Brain microvascular endothelial cell (primary cell): ENCODE data around the gene IL4R.
A peak's percentile ranks its signal among the peaks of the same experiment; 100 is the strongest.

ENCODE experiments used
- DNase-seq: peaks from one replicate; pipeline ENCODE4 v3.0.0-alpha.2; 2020
- H3K27ac ChIP-seq: fragments of 250-450 bp; sonication (Bioruptor Pico); 2 replicates; pipeline ENCODE4 v1.5.1; 2020; ENCODE audit warnings: mild to moderate bottlenecking, moderate library complexity
- H3K27me3 ChIP-seq: fragments of 250-450 bp; sonication (Bioruptor Pico); replicated peaks from 2 replicates; pipeline ENCODE4 v1.5.1; 2020; ENCODE audit warnings: mild to moderate bottlenecking
- H3K36me3 ChIP-seq: fragments of 250-450 bp; sonication (Bioruptor Pico); replicated peaks from 2 replicates; pipeline ENCODE4 v1.5.1; 2020; ENCODE audit warnings: mild to moderate bottlenecking
- H3K4me3 ChIP-seq: 2 replicates; pipeline ENCODE4 v1.5.1; 2011; ENCODE audit warnings: low read depth, mild to moderate bottlenecking, control low read depth, low read length, moderate library complexity
- CTCF ChIP-seq: IDR thresholded peaks from 2 replicates; pipeline ENCODE4 v1.5.1; 2011; ENCODE audit warnings: low read depth, mild to moderate bottlenecking, moderate library complexity, low read length, control low read depth, inconsistent platforms; ENCODE audit errors: missing control alignments
- in situ Hi-C: cut with HindIII; loops from 2 replicates; pipeline ENCODE4 v1.10.0; 2017; ENCODE audit warnings: low sequenced_read_pairs, low pct_ligation_motif_present

IL4R gene

GRCh38 chr16:27318392-27319256 is 4.8 kb downstream of the IL4R start:
- Histone ChIP-seq H3K4me3 (no peak overlapping the region), H3K27me3 (no peaks in the 10 kb centered on the region), H3K36me3 (no peaks in the 10 kb centered on the region), H3K27ac (peak overlapping the region; percentile 51)
- in situ Hi-C loops = no loop called here
- DNase-seq = peak; percentile 56
- no peak for TF ChIP-seq CTCF

DNA sequence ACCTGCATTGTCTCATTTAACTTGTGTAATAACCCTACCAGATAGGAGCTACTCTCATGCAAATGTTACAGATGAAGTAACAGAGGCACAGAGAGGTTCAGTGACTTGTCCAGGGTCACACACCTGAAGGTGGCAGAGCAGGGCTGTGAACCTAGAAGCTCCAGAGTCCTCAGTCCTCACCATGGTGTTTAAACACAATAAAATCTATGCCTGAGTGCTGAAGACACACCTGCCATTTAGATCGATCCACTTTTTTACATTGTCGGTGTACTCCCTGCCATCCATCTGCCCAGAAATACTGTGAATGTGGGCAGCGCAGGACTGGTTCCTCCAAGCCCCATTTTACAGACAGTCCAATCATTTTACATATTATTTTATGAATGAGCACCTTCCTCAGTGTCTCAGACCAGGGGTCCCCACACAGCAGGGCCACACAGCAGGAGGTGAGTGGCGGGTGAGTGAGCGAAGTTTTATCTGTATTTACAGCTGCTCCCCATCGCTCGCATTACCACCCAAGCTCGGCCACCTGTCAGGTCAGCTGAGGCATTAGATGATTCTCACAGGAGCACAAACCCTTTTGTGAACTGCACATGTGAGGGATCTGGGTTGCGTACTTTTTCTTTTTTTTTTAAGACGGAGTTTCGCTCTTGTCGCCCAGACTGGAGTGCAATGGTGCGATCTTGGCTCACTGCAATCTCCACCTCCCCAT is 5.6 kb downstream of the IL4R start:
- H3K27ac ChIP-seq = no peak overlapping the region
- in situ Hi-C loops = no loop called here
- no peak for TF ChIP-seq CTCF
- DNase-seq = no peak
- H3K27me3 ChIP-seq = no peaks in the 10 kb centered on the region
- no peaks in the 10 kb centered on the region for H3K36me3 ChIP-seq
- H3K4me3 ChIP-seq = no peak overlapping the region

GRCh38 chr16:27320261-27321012 is 6.7 kb downstream of the IL4R start:
- H3K27me3 ChIP-seq = no peaks in the 10 kb centered on the region
- no peak for TF ChIP-seq CTCF
- H3K27ac ChIP-seq = peak overlapping the region; percentile 9
- DNase-seq = no peak
- H3K36me3 ChIP-seq = no peaks in the 10 kb centered on the region
- in situ Hi-C loops = no loop called here
- no peak overlapping the region for H3K4me3 ChIP-seq

GRCh38 chr16:27321013-27321915 is 7.5 kb downstream of the IL4R start:
- DNase-seq = no peak
- in situ Hi-C loops = no loop called here
- no peaks in the 10 kb centered on the region for H3K27me3 ChIP-seq
- no peak overlapping the region for H3K4me3 ChIP-seq
- no peak for TF ChIP-seq CTCF
- no peak overlapping the region for H3K27ac ChIP-seq
- H3K36me3 ChIP-seq = no peaks in the 10 kb centered on the region
